ENCODE results near the gene CEP112. TPM values are rescaled to one million over a fixed set of nuclear protein-coding genes. Genes with fewer than 3 reads are reported as not detected.

Gene CEP112
- total and polyA plus RNA-seq, 2 donors (not counting 1 experiment from before 2014, with no cell fraction given): 5.4 to 6.4 TPM

DNA sequence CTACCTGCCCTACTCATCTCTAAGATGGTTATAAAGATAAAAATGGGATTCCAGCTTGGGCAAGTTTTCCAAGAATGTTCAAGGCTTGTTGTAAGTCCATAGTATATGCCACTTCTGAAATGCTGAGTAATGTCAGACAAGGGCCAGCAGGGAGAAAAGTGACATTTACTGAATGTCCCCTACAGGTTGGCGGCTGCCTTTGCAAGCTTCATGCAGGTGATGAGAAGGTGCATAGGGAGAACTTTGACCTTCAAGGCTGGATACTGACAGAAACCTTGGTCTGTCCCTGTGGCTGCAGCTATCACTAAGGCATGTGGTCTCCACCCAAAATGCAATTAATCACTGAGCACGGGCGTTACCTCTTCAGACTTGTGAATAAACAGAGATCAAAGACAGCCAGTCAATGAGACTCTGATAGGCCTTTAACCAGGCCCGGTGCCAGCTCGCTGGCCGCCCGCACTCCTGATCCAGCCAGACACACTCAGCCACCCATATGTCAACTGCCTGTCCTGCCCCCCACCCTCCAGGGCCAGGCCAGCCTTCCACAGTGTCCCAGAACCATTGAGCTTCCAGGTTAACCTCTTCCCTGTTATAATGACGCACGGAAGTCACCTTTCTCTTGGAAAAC lies 603.6 kb downstream of the CEP112 start:
- no peaks in the 10 kb centered on the region for H3K4me1 ChIP-seq (ENCODE audit: control insufficient read depth, extremely low read depth, insufficient read depth, low read length)
- TF ChIP-seq EZH2 (IDR thresholded peaks at IDR 0.05; ENCODE audit: low read length, missing control alignments): no peak
- TF ChIP-seq, protein P1, sequence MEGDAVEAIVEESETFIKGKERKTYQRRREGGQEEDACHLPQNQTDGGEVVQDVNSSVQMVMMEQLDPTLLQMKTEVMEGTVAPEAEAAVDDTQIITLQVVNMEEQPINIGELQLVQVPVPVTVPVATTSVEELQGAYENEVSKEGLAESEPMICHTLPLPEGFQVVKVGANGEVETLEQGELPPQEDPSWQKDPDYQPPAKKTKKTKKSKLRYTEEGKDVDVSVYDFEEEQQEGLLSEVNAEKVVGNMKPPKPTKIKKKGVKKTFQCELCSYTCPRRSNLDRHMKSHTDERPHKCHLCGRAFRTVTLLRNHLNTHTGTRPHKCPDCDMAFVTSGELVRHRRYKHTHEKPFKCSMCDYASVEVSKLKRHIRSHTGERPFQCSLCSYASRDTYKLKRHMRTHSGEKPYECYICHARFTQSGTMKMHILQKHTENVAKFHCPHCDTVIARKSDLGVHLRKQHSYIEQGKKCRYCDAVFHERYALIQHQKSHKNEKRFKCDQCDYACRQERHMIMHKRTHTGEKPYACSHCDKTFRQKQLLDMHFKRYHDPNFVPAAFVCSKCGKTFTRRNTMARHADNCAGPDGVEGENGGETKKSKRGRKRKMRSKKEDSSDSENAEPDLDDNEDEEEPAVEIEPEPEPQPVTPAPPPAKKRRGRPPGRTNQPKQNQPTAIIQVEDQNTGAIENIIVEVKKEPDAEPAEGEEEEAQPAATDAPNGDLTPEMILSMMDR (conservative IDR thresholded peaks at IDR 0.05 in 1 of 2, IDR thresholded peaks at IDR 0.05 in 1 of 2; ENCODE audit: low read depth in 1 of 2, low read length in 2 of 2): peak in 1 of 2 donors; percentile 4
- H3K79me2 ChIP-seq (ENCODE audit: control insufficient read depth, insufficient read depth, low read length): no peaks in the 10 kb centered on the region

DNA sequence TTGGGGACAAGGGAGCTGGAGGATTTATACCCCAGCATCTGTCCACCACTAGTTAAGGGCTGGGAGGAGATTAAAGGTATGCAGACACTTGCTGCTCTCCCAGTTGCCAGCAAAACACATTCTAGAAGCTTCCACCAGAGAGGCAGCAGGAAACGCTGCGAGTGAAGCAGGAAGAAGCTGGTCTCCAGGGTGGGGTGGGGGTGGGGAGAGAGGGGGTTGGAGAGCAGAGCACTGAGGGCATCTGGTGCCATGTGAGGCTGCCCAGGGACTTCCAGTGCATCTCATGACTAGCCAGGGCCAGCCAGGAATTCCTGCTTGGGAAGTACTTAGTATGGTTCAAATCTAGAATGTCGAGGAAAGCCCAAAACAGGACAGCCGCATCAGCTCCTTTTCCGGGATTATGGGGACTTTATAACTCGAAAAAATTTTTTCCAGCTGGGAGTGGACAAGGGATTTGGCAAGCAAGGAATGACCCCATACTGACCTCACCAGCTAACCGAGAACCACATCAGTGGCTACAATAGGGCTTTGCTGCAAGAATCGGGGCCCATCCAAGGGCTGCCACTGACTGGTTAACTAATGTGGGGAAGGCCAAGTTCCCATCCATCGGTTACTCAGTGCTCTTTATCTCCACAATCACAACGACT lies 604.3 kb downstream of the CEP112 start:
- Histone ChIP-seq H3K4me2 (ENCODE audit: extremely low read depth, insufficient read depth, low read length) (no peak overlapping the region), H3K4me1 (ENCODE audit: control insufficient read depth, extremely low read depth, insufficient read depth, low read length) (no peaks in the 10 kb centered on the region), H3K79me2 (ENCODE audit: control insufficient read depth, insufficient read depth, low read length) (no peaks in the 10 kb centered on the region), H3K4me3 (replicated peaks in 1 of 4; ENCODE audit: control extremely low read depth in 1 of 4, insufficient read depth in 1 of 4, low read depth in 3 of 4, low read length in 4 of 4) (no peak overlapping the region), H3K36me3 (ENCODE audit: control insufficient read depth, insufficient read depth, low read length) (no peaks in the 10 kb centered on the region), H3K9ac (ENCODE audit: insufficient read depth, low read length) (no peak overlapping the region), H3K9me3 (ENCODE audit: control insufficient read depth, insufficient read depth, low read depth, low read length) (no peaks in the 10 kb centered on the region), H2AFZ (ENCODE audit: low read length) (no peak overlapping the region), H4K20me1 (ENCODE audit: control insufficient read depth, extremely low read depth, insufficient read depth, low read length) (no peaks in the 10 kb centered on the region), H3K27ac (ENCODE audit: insufficient read depth, low read length) (no peak overlapping the region), H3K27me3 (ENCODE audit: control insufficient read depth, insufficient read depth, low read length) (no peaks in the 10 kb centered on the region)
- TF ChIP-seq, protein P1 (conservative IDR thresholded peaks at IDR 0.05 in 1 of 2, IDR thresholded peaks at IDR 0.05 in 1 of 2; ENCODE audit: low read depth in 1 of 2, low read length in 2 of 2): no peak
- TF ChIP-seq EZH2 (IDR thresholded peaks at IDR 0.05; ENCODE audit: low read length, missing control alignments): no peak
- peak in 1 of 2 donors; percentile 47 for DNase-seq (ENCODE audit: low read depth in 2 of 2)

More for the DNA sequence above, 603.6 kb downstream of the CEP112 start:
- no peaks in the 10 kb centered on the region for H3K9me3 ChIP-seq (ENCODE audit: control insufficient read depth, insufficient read depth, low read depth, low read length)
- no peaks in the 10 kb centered on the region for H3K36me3 ChIP-seq (ENCODE audit: control insufficient read depth, insufficient read depth, low read length)
- no peak overlapping the region for H3K27ac ChIP-seq (ENCODE audit: insufficient read depth, low read length)
- no peak overlapping the region for H3K4me2 ChIP-seq (ENCODE audit: extremely low read depth, insufficient read depth, low read length)
- H3K4me3 ChIP-seq (replicated peaks in 1 of 4; ENCODE audit: control extremely low read depth in 1 of 4, insufficient read depth in 1 of 4, low read depth in 3 of 4, low read length in 4 of 4): no peak overlapping the region
- no peaks in the 10 kb centered on the region for H3K27me3 ChIP-seq (ENCODE audit: control insufficient read depth, insufficient read depth, low read length)
- no peaks in the 10 kb centered on the region for H4K20me1 ChIP-seq (ENCODE audit: control insufficient read depth, extremely low read depth, insufficient read depth, low read length)
- H2AFZ ChIP-seq (ENCODE audit: low read length): no peak overlapping the region
- DNase-seq (ENCODE audit: low read depth in 2 of 2): peak in 1 of 2 donors; percentile 32
- no peak overlapping the region for H3K9ac ChIP-seq (ENCODE audit: insufficient read depth, low read length)

DNA sequence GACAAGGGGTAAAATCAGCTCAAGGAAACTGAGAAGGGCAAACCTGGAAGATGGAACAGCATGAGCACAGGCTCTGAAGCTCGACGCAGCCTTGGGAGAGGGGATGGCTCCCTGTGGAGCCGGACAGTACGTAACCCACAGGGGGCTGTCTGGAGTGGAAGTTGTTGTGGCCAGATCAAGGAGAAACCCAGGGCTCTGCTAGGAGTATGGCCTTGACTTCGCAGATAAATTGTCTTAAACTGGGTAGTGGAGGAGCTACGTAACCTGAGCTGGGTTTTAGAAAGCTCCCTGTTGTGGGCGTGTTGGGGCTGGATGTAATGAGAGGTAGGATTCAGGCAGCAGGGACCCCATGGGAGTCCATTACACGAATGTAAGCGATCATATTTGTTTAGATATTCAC lies 605.0 kb downstream of the CEP112 start:
- H2AFZ ChIP-seq (ENCODE audit: low read length): no peak overlapping the region
- no peak overlapping the region for H3K9ac ChIP-seq (ENCODE audit: insufficient read depth, low read length)
- no peaks in the 10 kb centered on the region for H4K20me1 ChIP-seq (ENCODE audit: control insufficient read depth, extremely low read depth, insufficient read depth, low read length)
- no peaks in the 10 kb centered on the region for H3K4me1 ChIP-seq (ENCODE audit: control insufficient read depth, extremely low read depth, insufficient read depth, low read length)
- no peak for TF ChIP-seq EZH2 (IDR thresholded peaks at IDR 0.05; ENCODE audit: low read length, missing control alignments)
- TF ChIP-seq, protein P1 (conservative IDR thresholded peaks at IDR 0.05 in 1 of 2, IDR thresholded peaks at IDR 0.05 in 1 of 2; ENCODE audit: low read depth in 1 of 2, low read length in 2 of 2): no peak
- no peaks in the 10 kb centered on the region for H3K27me3 ChIP-seq (ENCODE audit: control insufficient read depth, insufficient read depth, low read length)
- H3K9me3 ChIP-seq (ENCODE audit: control insufficient read depth, insufficient read depth, low read depth, low read length): no peaks in the 10 kb centered on the region
- no peaks in the 10 kb centered on the region for H3K79me2 ChIP-seq (ENCODE audit: control insufficient read depth, insufficient read depth, low read length)
- no peak overlapping the region for H3K4me2 ChIP-seq (ENCODE audit: extremely low read depth, insufficient read depth, low read length)
- H3K4me3 ChIP-seq (replicated peaks in 1 of 4; ENCODE audit: control extremely low read depth in 1 of 4, insufficient read depth in 1 of 4, low read depth in 3 of 4, low read length in 4 of 4): no peak overlapping the region
- H3K27ac ChIP-seq (ENCODE audit: insufficient read depth, low read length): no peak overlapping the region
- DNase-seq (ENCODE audit: low read depth in 2 of 2): no peak
- no peaks in the 10 kb centered on the region for H3K36me3 ChIP-seq (ENCODE audit: control insufficient read depth, insufficient read depth, low read length)

Other genes starting within 250 kb of the CEP112 start
- not detected in 2 replicates for gene APOH, start 37.3 kb upstream of the CEP112 start, total RNA-seq
- not detected in 2 replicates for gene APOH, start 37.3 kb upstream of the CEP112 start, polyA plus RNA-seq
- 14.6 and 34.0 TPM in 2 replicates for gene PRKCA, start 110.5 kb upstream of the CEP112 start, total RNA-seq
- 46.3 and 74.2 TPM in 2 replicates for gene PRKCA, start 110.5 kb upstream of the CEP112 start, polyA plus RNA-seq

Measured in fibroblast of lung (primary cell).